ENCODE results near the gene PTK7. TPM values are rescaled to one million over a fixed set of nuclear protein-coding genes. Genes with fewer than 3 reads are reported as not detected.

PTK7 gene
- total RNA-seq, 1 experiment from 2014 or later = 105 TPM

DNA sequence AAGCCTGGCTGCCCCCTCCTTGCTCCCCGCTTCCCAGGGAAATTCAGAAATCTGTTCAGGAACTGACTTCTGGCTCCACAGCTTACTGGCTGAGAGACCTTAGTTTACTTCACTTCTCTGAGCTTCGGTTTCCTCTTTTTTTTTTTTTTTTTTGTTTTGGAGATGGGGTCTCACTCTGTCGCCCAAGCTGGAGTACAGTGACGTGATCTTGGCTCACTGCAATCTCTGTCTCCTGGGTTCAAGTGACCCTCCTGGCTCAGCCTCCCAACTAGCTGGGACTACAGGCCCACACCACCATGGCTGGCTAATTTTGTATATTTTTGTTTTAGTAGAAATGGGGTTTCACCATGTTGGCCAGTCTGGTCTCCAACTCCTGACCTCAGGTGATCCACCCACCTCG is 14.9 kb downstream of the PTK7 start:
- ATAC-seq = no peak
- H3K79me2 ChIP-seq (ENCODE audit: insufficient read depth, low read length) = peaks cover 82% of the 10 kb centered on the region
- peak overlapping the region; percentile 56 for H3K27ac ChIP-seq (ENCODE audit: low read depth, low read length)
- DNase-seq (ENCODE audit: low read depth, low spot score) = no peak
- no peak overlapping the region for H3K4me3 ChIP-seq (replicated peaks in 1 of 2; ENCODE audit: low read depth in 1 of 2, low read length in 2 of 2)
- H3K9me2 ChIP-seq (ENCODE audit: insufficient read depth) = no peaks in the 10 kb centered on the region
- H3K36me3 ChIP-seq (ENCODE audit: control insufficient read depth in 1 of 2, insufficient read depth in 2 of 2, low read length in 2 of 2) = no peaks in the 10 kb centered on the region
- no peak overlapping the region for H2AFZ ChIP-seq (ENCODE audit: low read depth, low read length, poor library complexity, severe bottlenecking)
- RAD21 ChIA-PET (ENCODE audit: low non-redundant PET in 1 of 2, low total read pairs in 2 of 2, uncharacterized antibody in 2 of 2, unreplicated experiment in 2 of 2) = no interaction called here
- POLR2A ChIA-PET = interaction anchor here (2.5 kb wide), 1 partner anchor 15 kb away, joined by 8 read pairs; the partner anchor contains the start of gene PTK7
- H3K9ac ChIP-seq (ENCODE audit: low read length) = no peak overlapping the region
- no TSS peak for BruUV-seq (replicated peaks)
- H4K20me1 ChIP-seq (ENCODE audit: insufficient read depth) = no peaks in the 10 kb centered on the region; the same call in 1 of the 2 replicates
- no peak overlapping the region for H3K4me2 ChIP-seq (ENCODE audit: low read length)
- peaks cover 32 to 80% of the 10 kb centered on the region in 2 experiments for H3K4me1 ChIP-seq (ENCODE audit: control insufficient read depth in 1 of 2, insufficient read depth in 2 of 2, low read length in 2 of 2)
- no peaks in the 10 kb centered on the region for H3K27me3 ChIP-seq (ENCODE audit: insufficient read depth, low read length)
- CTCF ChIA-PET = no interaction called here
- TF ChIP-seq, protein P1, sequence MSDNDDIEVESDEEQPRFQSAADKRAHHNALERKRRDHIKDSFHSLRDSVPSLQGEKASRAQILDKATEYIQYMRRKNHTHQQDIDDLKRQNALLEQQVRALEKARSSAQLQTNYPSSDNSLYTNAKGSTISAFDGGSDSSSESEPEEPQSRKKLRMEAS (IDR thresholded peaks at IDR 0.05) = no peak
- TF ChIP-seq SIN3A (IDR thresholded peaks at IDR 0.05; ENCODE audit: low read depth) (no peak), POLR2A (IDR thresholded peaks at IDR 0.05; ENCODE audit: borderline replicate concordance, extremely low read depth, insufficient read depth, insufficient read length) (no peak), EZH2 (IDR thresholded peaks at IDR 0.05) (no peak), POLR2AphosphoS5 (IDR thresholded peaks at IDR 0.05; ENCODE audit: low read depth, low read length) (no peak), ELF1 (IDR thresholded peaks at IDR 0.05; ENCODE audit: borderline replicate concordance, low read depth) (no peak), CEBPB (IDR thresholded peaks at IDR 0.05; ENCODE audit: low read depth) (no peak), EGR1 (IDR thresholded peaks at IDR 0.05; ENCODE audit: low read depth) (no peak), FOSL1 (IDR thresholded peaks at IDR 0.05; ENCODE audit: low read depth) (no peak), SP1 (IDR thresholded peaks at IDR 0.05; ENCODE audit: low read depth) (no peak), ZNF274 (IDR thresholded peaks at IDR 0.05; ENCODE audit: low read depth, low read length) (no peak), REST (IDR thresholded peaks at IDR 0.05; ENCODE audit: low read depth) (no peak), JUND (IDR thresholded peaks at IDR 0.05) (no peak), YY1 (IDR thresholded peaks at IDR 0.05; ENCODE audit: extremely low read depth, insufficient replicate concordance, low read depth, low read length) (no peak), CBX3 (IDR thresholded peaks at IDR 0.05; ENCODE audit: low read depth) (no peak), ZFX (IDR thresholded peaks at IDR 0.05) (no peak)
- intact Hi-C loops (cut with micrococcal nuclease) = no loop called here
- H3K9me3 ChIP-seq (ENCODE audit: control insufficient read depth in 1 of 2, insufficient read depth in 1 of 2, low read depth in 1 of 2, low read length in 2 of 2) = no peaks in the 10 kb centered on the region
